Smooth muscle cell (in vitro differentiated cells): ENCODE measurements around the gene RIPK3. TPM values are rescaled to one million over a fixed set of nuclear protein-coding genes. Genes with fewer than 3 reads are reported as not detected.

ENCODE experiments used
- DNase-seq: peaks from one replicate; lab custom pipeline; 2025; ENCODE audit not compliant: unreplicated experiment; lab: John Stamatoyannopoulos, UW
- H2AFZ ChIP-seq: fragments of 200-600 bp; sonication (generic); 2 replicates; pipeline ENCODE4 v1.6.0; 2016; ENCODE audit warnings: antibody characterized with exemption, low read depth, mild to moderate bottlenecking
- H3F3A ChIP-seq: fragments of 200-600 bp; sonication (generic); 2 replicates; pipeline ENCODE4 v1.6.0; 2017; ENCODE audit warnings: antibody characterized with exemption, low read depth
- H3K27ac ChIP-seq: fragments of 200-600 bp; sonication (generic); 2 replicates; pipeline ENCODE4 v1.5.1; 2016; ENCODE audit warnings: low read depth, mild to moderate bottlenecking
- H3K27me3 ChIP-seq: fragments of 200-600 bp; sonication (generic); 2 replicates; pipeline ENCODE4 v1.6.1; 2016; ENCODE audit warnings: low read depth, mild to moderate bottlenecking
- H3K36me3 ChIP-seq: fragments of 200-600 bp; sonication (generic); 2 replicates; pipeline ENCODE4 v1.5.1; 2016; ENCODE audit warnings: low read depth
- H3K4me1 ChIP-seq: fragments of 200-600 bp; sonication (generic); 2 replicates; pipeline ENCODE4 v1.5.1; 2016; ENCODE audit warnings: low read depth
- H3K4me2 ChIP-seq: fragments of 200-600 bp; sonication (generic); 2 replicates; pipeline ENCODE4 v1.6.0; 2016; ENCODE audit warnings: mild to moderate bottlenecking
- H3K4me3 ChIP-seq: fragments of 200-600 bp; sonication (generic); 2 replicates; pipeline ENCODE4 v1.5.1; 2016; ENCODE audit warnings: mild to moderate bottlenecking
- H3K79me2 ChIP-seq: fragments of 200-600 bp; sonication (generic); 2 replicates; pipeline ENCODE4 v1.6.0; 2016; ENCODE audit warnings: low read depth, mild to moderate bottlenecking
- H3K9ac ChIP-seq: fragments of 200-600 bp; sonication (generic); 2 replicates; pipeline ENCODE4 v1.6.0; 2016; ENCODE audit warnings: low read depth
- H3K9me3 ChIP-seq: fragments of 200-600 bp; sonication (generic); replicated peaks from 2 replicates; pipeline ENCODE4 v1.5.1; 2016; ENCODE audit warnings: low read depth
- H4K20me1 ChIP-seq: fragments of 200-600 bp; sonication (generic); 2 replicates; pipeline ENCODE4 v1.6.0; 2016; ENCODE audit warnings: low read depth
- CTCF ChIP-seq: fragments of 200-600 bp; sonication (generic); IDR thresholded peaks from 2 replicates; pipeline ENCODE4 v1.5.1; 2017; ENCODE audit warnings: borderline replicate concordance, mild to moderate bottlenecking, antibody characterized with exemption; ENCODE audit not compliant: insufficient read depth, poor library complexity, severe bottlenecking
- WGBS: methylation state at CpG from one replicate; pipeline ENCODE4 v1.1.7; 2016; ENCODE audit warnings: low lambda C conversion rate; 5-methylcytosine and 5-hydroxymethylcytosine counted together
- polyA plus RNA-seq: library from polyadenylated mRNA; unstranded; fragments of >200 nt; fragmentation: Nextera tagmentation; extraction: Ambion mirVana; gene quantifications from 2 replicates; pipeline ENCODE4 v1.2.1, GENCODE V29; 2016
- total RNA-seq: library from RNA; depleted of rRNA; stranded (reverse); fragments of >200 nt; gene quantifications from 2 replicates; pipeline ENCODE4 v1.2.3, GENCODE V29; 2014

Gene RIPK3
- total and polyA plus RNA-seq, 2 experiments from 2014 or later: 1.3 TPM; not detected in 1

GRCh38 chr14:24310265-24310645 is 29.5 kb downstream of the RIPK3 start:
- Histone ChIP-seq H4K20me1 (no peaks in the 10 kb centered on the region), H3K27ac (no peak overlapping the region), H3K4me2 (no peak overlapping the region), H3K4me3 (no peak overlapping the region), H2AFZ (no peak overlapping the region), H3K79me2 (no peaks in the 10 kb centered on the region), H3K9ac (no peak overlapping the region), H3K4me1 (no peaks in the 10 kb centered on the region), H3K9me3 (no peaks in the 10 kb centered on the region), H3F3A (no peaks in the 10 kb centered on the region), H3K27me3 (no peaks in the 10 kb centered on the region), H3K36me3 (no peaks in the 10 kb centered on the region)
- WGBS: 94% methylated on average over 5 of the region's 5 CpGs
- TF ChIP-seq CTCF: no peak
- no peak for DNase-seq

- H2AFZ ChIP-seq: no peak within 1 kb of the TSS
- H3K9me3 ChIP-seq: no peaks in the 10 kb centered on the region
- TF ChIP-seq CTCF: no peak
Observed at GRCh38 chr14:24309538-24310264, 30.1 kb downstream of the RIPK3 start, which contains the start of gene LTB4R2. Gene LTB4R2, plus strand, starts transcription at chr14:24310140. Its CDS starts 525 bp downstream, at chr14:24310665.

GRCh38 chr14:24308342-24309124 is 31.3 kb downstream of the RIPK3 start:
- Histone ChIP-seq H3K9me3 (no peaks in the 10 kb centered on the region), H3F3A (no peaks in the 10 kb centered on the region), H2AFZ (no peak overlapping the region), H3K4me2 (no peak overlapping the region), H3K9ac (no peak overlapping the region), H3K36me3 (no peaks in the 10 kb centered on the region), H3K4me3 (no peak overlapping the region), H3K27me3 (no peaks in the 10 kb centered on the region), H3K4me1 (no peaks in the 10 kb centered on the region), H4K20me1 (no peaks in the 10 kb centered on the region), H3K79me2 (no peaks in the 10 kb centered on the region), H3K27ac (no peak overlapping the region)
- TF ChIP-seq CTCF: no peak
- no peak for DNase-seq
- 91% methylated on average over 7 of the region's 7 CpGs for WGBS

More at GRCh38 chr14:24309538-24310264, 30.1 kb downstream of the RIPK3 start, which contains the start of gene LTB4R2:
- Histone ChIP-seq H4K20me1 (no peaks in the 10 kb centered on the region), H3K4me3 (no peak within 1 kb of the TSS), H3K9ac (no peak within 1 kb of the TSS), H3K27me3 (no peaks in the 10 kb centered on the region), H3K27ac (no peak within 1 kb of the TSS), H3K4me1 (no peaks in the 10 kb centered on the region), H3F3A (no peaks in the 10 kb centered on the region), H3K4me2 (no peak within 1 kb of the TSS), H3K79me2 (no peaks in the 10 kb centered on the region), H3K36me3 (no peaks in the 10 kb centered on the region)
- DNase-seq: no peak
- WGBS: 87% methylated on average over 5 of the region's 5 CpGs
